Measurements from ENCODE around the gene NKD1.

NKD1 gene

GRCh38 chr16:50617646-50618184 is 69.5 kb downstream of the NKD1 start:
- no peak overlapping the region for H3K4me3 Mint-ChIP-seq

GRCh38 chr16:50618238-50618918 is 70.2 kb downstream of the NKD1 start:
- H3K4me3 Mint-ChIP-seq: no peak overlapping the region
- no peaks in the 10 kb centered on the region for H3K27me3 Mint-ChIP-seq
- H3K9me3 Mint-ChIP-seq: no peaks in the 10 kb centered on the region
- peaks cover 5% of the 10 kb centered on the region for H3K4me1 Mint-ChIP-seq (ENCODE audit: low read depth)
- no peak overlapping the region for H3K27ac Mint-ChIP-seq
- H3K36me3 Mint-ChIP-seq (ENCODE audit: low read depth): no peaks in the 10 kb centered on the region

More at GRCh38 chr16:50617646-50618184, 69.5 kb downstream of the NKD1 start:
- Mint-ChIP-seq H3K9me3 (no peaks in the 10 kb centered on the region), H3K4me1 (ENCODE audit: low read depth) (peaks cover 5% of the 10 kb centered on the region), H3K27ac (no peak overlapping the region), H3K27me3 (no peaks in the 10 kb centered on the region), H3K36me3 (ENCODE audit: low read depth) (no peaks in the 10 kb centered on the region)

GRCh38 chr16:50619702-50620491 is 71.7 kb downstream of the NKD1 start:
- H3K4me1 Mint-ChIP-seq (ENCODE audit: low read depth): peaks cover 14% of the 10 kb centered on the region
- H3K36me3 Mint-ChIP-seq (ENCODE audit: low read depth): no peaks in the 10 kb centered on the region
- H3K27ac Mint-ChIP-seq: no peak overlapping the region
- no peaks in the 10 kb centered on the region for H3K27me3 Mint-ChIP-seq
- H3K4me3 Mint-ChIP-seq: no peak overlapping the region
- H3K9me3 Mint-ChIP-seq: no peaks in the 10 kb centered on the region

GRCh38 chr16:50620646-50621451 is 72.7 kb downstream of the NKD1 start:
- no peaks in the 10 kb centered on the region for H3K27me3 Mint-ChIP-seq
- H3K27ac Mint-ChIP-seq: no peak overlapping the region
- H3K36me3 Mint-ChIP-seq (ENCODE audit: low read depth): no peaks in the 10 kb centered on the region
- H3K4me3 Mint-ChIP-seq: no peak overlapping the region
- no peaks in the 10 kb centered on the region for H3K9me3 Mint-ChIP-seq
- peaks cover 14% of the 10 kb centered on the region for H3K4me1 Mint-ChIP-seq (ENCODE audit: low read depth)

- Mint-ChIP-seq H3K9me3 (no peaks in the 10 kb centered on the region), H3K4me1 (ENCODE audit: low read depth) (peaks cover 19% of the 10 kb centered on the region), H3K4me3 (no peak overlapping the region), H3K27ac (no peak overlapping the region), H3K36me3 (ENCODE audit: low read depth) (no peaks in the 10 kb centered on the region), H3K27me3 (no peaks in the 10 kb centered on the region)
These were observed 73.2 kb downstream of the NKD1 start for GRCh38 chr16:50621452-50621792.

- peaks cover 25% of the 10 kb centered on the region for H3K4me1 Mint-ChIP-seq (ENCODE audit: low read depth)
- no peaks in the 10 kb centered on the region for H3K36me3 Mint-ChIP-seq (ENCODE audit: low read depth)
- no peak overlapping the region for H3K4me3 Mint-ChIP-seq
- no peak overlapping the region for H3K27ac Mint-ChIP-seq
- no peaks in the 10 kb centered on the region for H3K27me3 Mint-ChIP-seq
- H3K9me3 Mint-ChIP-seq: no peaks in the 10 kb centered on the region
These were observed 73.8 kb downstream of the NKD1 start for GRCh38 chr16:50622029-50622428.

- Mint-ChIP-seq H3K9me3 (no peaks in the 10 kb centered on the region), H3K4me1 (ENCODE audit: low read depth) (peaks cover 28% of the 10 kb centered on the region), H3K4me3 (no peak overlapping the region), H3K36me3 (ENCODE audit: low read depth) (no peaks in the 10 kb centered on the region), H3K27ac (no peak overlapping the region), H3K27me3 (no peaks in the 10 kb centered on the region)
These were observed 74.6 kb downstream of the NKD1 start for GRCh38 chr16:50622643-50623369.

GRCh38 chr16:50624449-50624970 is 76.3 kb downstream of the NKD1 start:
- Mint-ChIP-seq H3K36me3 (ENCODE audit: low read depth) (no peaks in the 10 kb centered on the region), H3K4me1 (ENCODE audit: low read depth) (peaks cover 28% of the 10 kb centered on the region), H3K9me3 (no peaks in the 10 kb centered on the region), H3K27me3 (no peaks in the 10 kb centered on the region), H3K27ac (no peak overlapping the region), H3K4me3 (no peak overlapping the region)

GRCh38 chr16:50625374-50625773 is 77.2 kb downstream of the NKD1 start:
- Mint-ChIP-seq H3K27ac (no peak overlapping the region), H3K36me3 (ENCODE audit: low read depth) (no peaks in the 10 kb centered on the region), H3K4me1 (ENCODE audit: low read depth) (peaks cover 28% of the 10 kb centered on the region), H3K27me3 (no peaks in the 10 kb centered on the region), H3K9me3 (no peaks in the 10 kb centered on the region), H3K4me3 (no peak overlapping the region)

GRCh38 chr16:50626868-50627267 is 78.7 kb downstream of the NKD1 start:
- Mint-ChIP-seq H3K9me3 (no peaks in the 10 kb centered on the region), H3K36me3 (ENCODE audit: low read depth) (no peaks in the 10 kb centered on the region), H3K27ac (no peak overlapping the region), H3K4me3 (no peak overlapping the region), H3K4me1 (ENCODE audit: low read depth) (peaks cover 28% of the 10 kb centered on the region), H3K27me3 (no peaks in the 10 kb centered on the region)

- H3K27me3 Mint-ChIP-seq: no peaks in the 10 kb centered on the region
- H3K36me3 Mint-ChIP-seq (ENCODE audit: low read depth): no peaks in the 10 kb centered on the region
- H3K4me1 Mint-ChIP-seq (ENCODE audit: low read depth): peaks cover 28% of the 10 kb centered on the region
- H3K4me3 Mint-ChIP-seq: peak overlapping the region; percentile 17
- peak overlapping the region; percentile 27 for H3K27ac Mint-ChIP-seq
- H3K9me3 Mint-ChIP-seq: no peaks in the 10 kb centered on the region
These were observed 79.2 kb downstream of the NKD1 start for GRCh38 chr16:50627419-50627818.

GRCh38 chr16:50628156-50628802 is 80.1 kb downstream of the NKD1 start:
- H3K4me3 Mint-ChIP-seq: no peak overlapping the region
- no peak overlapping the region for H3K27ac Mint-ChIP-seq
- no peaks in the 10 kb centered on the region for H3K9me3 Mint-ChIP-seq
- no peaks in the 10 kb centered on the region for H3K27me3 Mint-ChIP-seq
- no peaks in the 10 kb centered on the region for H3K36me3 Mint-ChIP-seq (ENCODE audit: low read depth)
- H3K4me1 Mint-ChIP-seq (ENCODE audit: low read depth): peaks cover 28% of the 10 kb centered on the region

- Mint-ChIP-seq H3K4me3 (no peak overlapping the region), H3K27ac (no peak overlapping the region), H3K36me3 (ENCODE audit: low read depth) (peaks cover 2% of the 10 kb centered on the region), H3K27me3 (no peaks in the 10 kb centered on the region), H3K4me1 (ENCODE audit: low read depth) (peaks cover 21% of the 10 kb centered on the region), H3K9me3 (no peaks in the 10 kb centered on the region)
These were observed 81.1 kb downstream of the NKD1 start for GRCh38 chr16:50629334-50629733.
